HG02981 (cell line): Measurements from ENCODE around the gene EML5.

Experiments used
- ATAC-seq: cut with Tn5 transposase; IDR thresholded peaks from one replicate; pipeline ENCODE4 v1.9.1; 2021; ENCODE audit warnings: mild to moderate bottlenecking, moderate library complexity; ENCODE audit not compliant: unreplicated experiment

The EML5 gene

DNA sequence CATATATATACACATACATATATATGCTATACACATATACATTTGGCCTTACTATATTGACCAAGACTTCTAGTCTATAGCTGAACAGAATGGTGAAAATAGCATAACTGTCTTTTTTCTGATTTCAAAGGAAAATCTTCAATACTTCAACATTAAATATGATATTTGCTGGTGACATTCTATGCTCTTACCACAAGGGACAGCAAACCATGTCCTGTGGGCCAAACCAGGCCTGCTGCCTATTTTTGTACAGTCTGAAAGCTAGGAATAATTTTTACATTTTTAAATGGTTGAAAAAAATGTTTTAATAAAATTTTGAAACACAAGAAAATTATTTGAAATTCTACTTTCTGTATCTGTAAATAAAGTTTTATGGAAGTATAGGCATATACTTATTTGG is 63.6 kb downstream of the EML5 start:
- ATAC-seq: no peak

DNA sequence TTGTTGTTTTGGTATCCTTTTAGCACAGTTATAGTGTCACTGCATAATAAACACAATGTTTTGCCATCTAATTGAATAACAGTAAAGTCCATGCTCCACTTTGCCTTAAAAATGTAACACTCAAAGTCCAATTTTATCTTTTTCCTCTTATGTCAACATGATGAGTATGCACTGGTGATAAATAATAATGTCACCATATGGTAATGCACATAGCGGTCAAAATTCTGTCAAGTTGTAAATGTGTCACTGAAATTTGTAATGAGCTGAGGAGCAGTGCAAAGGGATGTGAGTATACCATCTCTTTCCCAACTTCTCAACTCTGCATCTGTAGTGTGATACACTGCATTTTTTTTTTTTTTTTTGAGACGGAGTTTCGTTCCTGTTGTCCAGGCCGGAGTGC is 65.7 kb downstream of the EML5 start:
- no peak for ATAC-seq

DNA sequence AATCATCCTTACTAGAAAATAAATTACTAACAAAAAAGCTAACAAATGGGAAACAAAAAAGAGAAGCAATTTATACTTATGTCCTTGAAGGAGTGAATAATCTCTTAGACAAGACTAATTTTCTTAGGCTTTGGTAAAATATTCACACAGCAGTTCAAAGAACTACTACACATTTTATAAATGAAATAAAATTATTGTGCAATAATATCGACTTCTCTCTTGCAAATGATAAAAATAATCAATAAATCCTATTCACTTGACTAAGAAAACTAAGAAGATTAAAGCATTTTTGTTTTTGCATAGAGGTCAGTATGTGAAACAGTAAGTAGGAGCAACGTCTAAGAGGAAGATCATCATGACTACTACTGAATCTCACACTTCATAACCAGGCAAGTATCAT is 82.0 kb downstream of the EML5 start:
- no peak for ATAC-seq

DNA sequence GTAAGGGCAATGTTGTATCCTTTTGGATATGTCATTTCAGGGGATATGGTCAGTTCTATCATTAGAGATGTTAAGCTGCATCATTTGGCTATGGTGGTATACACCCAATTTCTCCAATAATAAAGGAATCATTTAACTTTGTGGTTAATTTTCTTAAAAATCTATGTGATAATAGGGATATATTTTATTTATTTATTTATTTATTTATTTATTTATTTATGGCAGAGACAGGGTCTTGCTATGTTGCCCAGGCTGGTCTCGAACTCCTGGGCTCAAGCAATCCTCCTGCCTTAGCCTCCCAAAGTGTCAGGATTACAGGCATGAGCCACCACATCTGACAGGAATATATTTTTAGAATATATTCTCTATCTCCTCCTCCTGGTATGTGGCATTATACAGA is 85.7 kb downstream of the EML5 start:
- no peak for ATAC-seq

DNA sequence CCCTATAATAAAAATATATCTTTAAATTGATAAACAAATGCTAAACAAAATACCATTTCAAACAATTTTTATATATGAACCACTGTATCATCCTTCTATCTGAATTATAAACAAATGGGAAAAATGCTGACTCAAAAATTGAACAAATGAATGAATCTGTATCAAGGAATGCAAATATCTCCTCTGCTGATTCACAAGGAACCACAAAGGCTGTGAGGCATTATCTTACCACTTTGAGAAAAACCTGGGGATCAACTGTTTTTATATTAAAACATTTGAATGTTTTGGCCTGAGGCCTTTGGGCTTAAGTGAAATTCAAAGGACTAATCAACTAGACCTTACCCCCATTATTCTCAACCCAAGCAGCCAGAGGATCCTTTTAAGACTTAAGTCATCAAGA is 86.3 kb downstream of the EML5 start:
- no peak for ATAC-seq

DNA sequence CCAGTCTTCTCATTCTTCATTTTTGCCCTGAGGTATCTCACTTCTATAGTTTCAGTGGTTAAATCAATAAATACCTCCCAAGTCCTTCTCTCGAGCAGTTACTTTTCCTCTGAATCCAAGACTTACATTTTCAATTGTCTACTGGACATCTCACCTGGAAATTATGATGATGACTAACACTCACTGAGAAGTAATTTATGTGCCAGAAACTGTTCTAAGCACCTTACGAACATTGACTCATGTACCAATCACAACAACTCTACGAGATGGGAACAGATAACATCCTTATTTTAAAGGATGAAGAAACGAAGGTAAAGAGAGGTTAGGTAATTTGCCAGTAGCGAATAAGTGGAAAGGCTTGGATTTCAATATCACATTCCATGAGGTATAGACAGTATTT is 94.1 kb downstream of the EML5 start:
- no peak for ATAC-seq

DNA sequence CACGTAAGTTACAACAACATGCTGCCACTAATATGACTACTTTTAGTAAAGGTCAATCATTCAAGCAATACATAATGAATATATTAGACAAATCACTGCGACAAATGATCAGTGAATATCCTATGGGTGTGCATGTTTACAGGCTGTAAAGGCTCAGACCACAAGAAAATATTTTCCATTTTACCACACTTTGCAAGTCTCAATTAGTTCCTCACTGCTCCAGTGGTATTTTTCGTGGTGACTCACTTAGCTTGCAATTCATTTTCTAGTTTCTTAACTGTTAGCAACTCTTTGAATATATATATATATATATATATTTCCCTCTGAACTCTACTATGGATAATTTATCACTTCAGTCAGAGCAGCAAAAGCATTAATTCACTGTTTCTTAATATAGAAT is 96.9 kb downstream of the EML5 start:
- no peak for ATAC-seq

DNA sequence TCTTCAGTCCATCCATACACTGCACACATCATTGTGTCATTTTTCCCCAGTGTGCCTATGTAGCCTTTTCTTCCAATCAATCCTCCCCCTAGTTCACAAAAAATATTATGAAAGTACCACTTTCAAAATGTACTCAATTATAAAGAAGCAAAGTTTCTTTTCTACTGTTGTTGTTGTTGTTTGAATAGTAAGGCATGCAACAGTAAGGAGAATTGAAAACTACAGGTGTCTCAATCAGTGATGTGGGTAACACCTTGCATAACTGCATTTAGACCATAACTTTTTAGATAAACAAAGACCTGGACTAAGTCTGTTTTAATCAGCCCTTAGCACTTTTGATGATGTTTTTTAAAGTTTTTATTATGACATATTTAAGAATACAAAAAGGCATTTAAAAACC is 104.4 kb downstream of the EML5 start:
- ATAC-seq: no peak

DNA sequence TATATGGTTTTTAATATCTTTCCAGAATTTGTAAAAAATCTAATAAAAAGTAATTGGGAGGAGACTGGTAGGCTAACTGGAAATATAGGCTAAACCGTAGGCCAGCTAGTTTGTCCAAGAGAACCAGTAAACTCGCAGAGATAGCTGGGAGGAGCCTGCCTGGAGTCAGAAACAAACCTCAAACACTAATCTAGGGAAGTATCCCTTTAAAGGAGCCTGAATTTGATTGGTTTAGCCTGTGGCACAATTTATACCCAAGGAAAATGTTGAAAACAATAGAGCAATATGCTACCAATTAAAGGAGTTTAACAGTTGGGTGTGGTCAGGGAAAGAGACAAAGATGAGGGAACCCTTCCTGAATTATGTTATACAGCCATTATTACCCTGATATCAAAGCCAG is 109.6 kb downstream of the EML5 start:
- ATAC-seq: no peak

DNA sequence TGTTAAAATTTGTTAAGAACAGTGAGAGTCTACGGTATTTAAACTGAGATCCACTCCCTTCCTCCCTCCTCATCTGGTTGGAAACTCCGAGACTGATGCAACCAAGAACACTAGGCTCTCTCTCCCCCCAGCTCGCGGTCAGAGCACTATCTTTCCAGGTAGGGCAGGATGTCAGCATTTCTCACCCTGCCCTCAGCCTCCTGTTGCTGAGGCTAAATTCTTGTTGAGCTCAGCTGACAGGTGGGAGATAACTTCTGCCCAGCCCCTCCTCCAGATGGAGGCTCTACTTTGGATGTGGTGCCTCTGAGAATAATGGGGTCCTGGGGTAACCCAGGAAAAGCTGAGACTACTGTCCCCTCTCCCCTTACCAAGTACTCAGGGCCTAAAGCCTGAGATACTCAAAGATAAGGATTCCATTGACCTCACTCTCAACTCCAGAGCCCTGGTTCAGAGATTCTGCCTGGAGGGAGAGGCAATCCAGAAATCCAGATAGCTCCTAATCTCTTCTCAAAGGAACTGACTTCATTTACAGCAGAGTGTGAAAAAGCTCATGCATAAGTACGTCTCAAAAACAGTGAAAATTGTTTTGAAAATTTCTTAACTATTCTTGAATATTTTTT is 110.1 kb downstream of the EML5 start:
- ATAC-seq: no peak

DNA sequence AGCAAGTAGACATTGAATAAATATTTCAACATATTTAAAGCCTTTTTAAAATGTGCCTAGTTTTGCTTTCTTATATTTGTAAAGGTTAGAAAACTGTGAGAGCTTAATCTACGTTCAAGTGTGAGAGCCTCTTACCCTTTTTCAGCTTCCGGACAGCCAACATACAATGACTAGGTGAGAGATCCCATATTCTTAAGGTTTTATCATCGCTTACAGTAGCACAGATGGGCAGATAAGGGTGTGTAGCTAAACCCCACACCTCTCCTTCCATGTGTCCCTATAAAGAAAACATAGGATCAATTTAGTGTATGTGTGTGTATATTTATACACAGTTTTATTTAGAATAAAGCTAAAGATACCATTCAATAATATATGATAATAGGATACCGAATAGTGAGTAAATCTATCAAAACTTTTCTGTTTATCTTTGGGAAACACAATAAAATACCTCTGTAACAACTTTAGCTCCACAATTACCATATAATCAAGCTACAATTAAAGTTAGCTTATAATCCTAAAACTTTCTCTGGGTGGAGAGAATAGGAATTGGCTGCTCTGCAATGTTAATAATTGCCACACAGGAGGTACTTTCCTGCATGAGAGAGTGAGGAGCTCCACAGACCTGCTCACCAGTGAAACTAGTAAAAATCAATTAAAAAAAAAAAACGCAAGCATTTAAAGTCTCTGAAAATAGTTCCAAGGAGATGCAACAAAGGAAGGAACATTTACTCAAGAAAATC is 110.8 kb downstream of the EML5 start:
- no peak for ATAC-seq

DNA sequence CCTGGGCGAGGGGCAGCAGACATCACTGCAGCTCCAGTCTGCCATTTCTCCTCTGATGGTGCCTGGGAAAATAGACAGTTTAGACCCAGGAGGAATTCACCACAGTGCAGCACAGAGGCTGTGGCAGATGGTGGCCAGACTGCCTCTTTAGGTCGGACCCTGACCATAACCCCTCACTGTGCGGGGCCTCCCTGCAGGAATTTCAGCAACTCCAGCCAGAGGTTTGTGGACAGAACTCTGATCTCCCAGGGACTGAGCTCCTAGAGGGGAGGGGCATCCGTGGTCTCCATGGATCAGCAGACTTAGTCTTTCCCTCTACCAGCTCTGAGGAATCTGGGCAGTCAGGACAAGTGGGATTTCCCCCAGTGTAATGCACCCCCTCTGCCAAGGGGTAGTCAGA is 123.4 kb downstream of the EML5 start:
- no peak for ATAC-seq

DNA sequence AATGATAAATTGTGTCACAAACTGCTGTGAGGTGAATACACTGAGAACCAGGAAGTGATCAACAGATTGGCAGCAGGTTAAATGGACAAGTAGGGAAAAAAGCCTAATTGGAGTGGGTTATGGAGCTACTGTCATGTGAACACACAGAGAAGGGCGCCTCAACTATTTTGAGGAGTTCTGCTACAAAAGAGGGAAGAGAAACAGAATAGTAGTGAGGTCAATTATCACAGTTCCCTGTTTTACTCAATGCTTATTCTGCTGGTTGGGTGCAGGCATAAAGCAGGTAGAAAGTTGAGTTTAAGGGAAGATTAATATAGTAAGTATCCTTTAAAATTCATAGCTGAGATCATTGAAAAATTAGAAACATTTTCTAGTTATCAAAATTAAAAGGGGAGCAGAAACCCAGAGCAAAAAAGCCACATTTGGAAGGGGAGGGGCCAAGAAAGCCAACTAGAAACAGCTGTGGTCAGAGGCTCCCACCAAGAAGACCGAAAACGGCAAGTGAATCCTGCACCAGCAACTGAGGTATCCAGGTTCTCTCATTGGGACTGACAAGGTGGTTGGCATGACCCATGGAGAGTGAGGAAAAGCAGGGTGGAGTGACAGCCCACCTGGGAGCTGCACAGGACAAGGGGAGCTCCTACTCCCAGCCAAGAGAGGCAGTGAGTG is 124.2 kb downstream of the EML5 start:
- ATAC-seq: no peak

DNA sequence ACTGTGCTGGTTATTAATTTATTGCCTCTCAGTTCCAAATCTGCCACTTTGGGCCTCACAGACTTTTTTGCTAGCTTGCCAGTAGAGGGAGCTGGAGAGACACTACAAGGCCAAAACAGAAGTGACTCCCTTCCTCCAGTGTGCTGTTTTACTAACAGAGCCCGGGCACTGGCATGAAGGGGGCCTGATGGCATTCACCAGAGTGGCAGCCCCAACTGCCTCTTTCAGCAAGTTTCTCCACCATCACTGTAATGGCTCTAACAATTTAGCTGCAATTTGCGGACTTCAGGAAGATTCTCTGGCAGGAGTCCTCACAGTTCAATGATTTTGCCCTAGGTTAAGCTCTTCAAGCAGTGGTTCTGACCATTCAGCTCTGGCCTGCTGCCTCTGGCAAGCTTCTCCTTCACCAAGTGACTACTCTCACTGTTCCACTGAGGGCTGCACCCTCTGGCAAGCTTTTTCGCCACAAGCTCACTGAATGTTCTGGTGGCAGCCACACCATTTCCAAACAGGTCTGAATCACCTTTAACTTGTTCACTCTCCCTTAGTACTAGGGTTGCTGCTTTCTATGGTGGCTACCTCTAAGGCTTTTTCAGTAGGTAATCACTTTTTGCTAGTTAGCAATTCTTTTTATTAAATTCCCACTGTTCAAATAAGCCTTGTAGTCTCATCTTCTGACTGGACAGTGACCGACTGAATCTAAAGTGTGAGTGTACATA is 125.0 kb downstream of the EML5 start:
- ATAC-seq: peak; percentile 89

DNA sequence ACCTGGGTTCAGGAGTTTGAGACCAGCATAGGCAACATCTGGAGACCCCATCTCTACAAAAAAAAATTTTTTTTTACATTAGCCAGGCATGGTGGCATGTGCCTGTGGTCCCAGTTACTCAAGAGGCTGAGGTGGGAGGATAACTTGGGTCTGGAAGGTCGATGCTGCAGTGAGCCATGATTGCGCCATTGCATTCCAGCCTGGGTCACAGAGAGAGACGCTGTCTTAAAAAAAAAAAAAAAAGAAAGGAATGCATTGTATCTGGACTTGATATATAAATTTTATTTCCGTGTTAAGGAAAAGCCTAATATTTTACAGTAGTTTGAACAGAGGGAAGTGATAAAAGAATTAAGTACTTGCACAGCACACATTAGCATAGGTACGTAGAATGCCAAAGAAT is 132.7 kb downstream of the EML5 start:
- no peak for ATAC-seq

DNA sequence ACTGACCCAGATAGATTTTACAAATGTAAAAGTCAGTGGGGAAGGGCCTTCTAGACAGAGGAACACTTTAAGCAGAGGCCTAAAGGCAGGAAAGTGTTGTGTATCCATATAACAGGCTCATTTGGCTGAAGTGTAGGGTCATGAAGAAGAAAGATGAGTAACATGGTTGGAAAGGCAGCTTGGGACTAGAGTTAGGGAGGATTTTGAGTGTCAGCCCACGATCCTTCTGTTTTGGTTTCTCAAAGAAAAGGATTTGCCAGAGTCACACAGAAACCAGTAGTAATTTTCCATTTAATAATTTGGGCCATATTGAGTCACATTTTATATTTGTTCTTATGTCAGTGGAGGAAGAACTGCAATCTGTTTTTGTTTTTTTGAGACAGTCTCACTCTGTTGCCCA is 153.5 kb downstream of the EML5 start:
- no peak for ATAC-seq

DNA sequence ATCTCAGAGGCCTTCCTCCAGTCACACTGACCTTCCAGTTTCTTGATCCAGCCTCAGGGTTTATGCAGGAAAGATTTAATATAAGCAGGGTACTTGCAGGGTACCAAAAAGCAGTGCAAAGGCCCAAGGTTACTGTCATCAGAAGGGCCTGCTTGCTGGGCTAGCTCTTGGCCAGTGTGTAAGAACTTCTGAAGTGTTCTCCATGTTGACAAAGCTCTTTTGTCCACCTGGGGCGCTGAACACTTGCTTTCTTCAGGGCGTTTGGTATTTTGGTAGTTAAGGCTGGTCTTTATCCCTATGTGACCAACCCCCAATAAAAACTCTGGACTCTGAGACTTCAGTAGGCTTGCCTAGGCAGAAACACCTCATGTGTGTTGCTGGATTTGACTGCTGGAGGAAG is 160.2 kb downstream of the EML5 start:
- no peak for ATAC-seq

DNA sequence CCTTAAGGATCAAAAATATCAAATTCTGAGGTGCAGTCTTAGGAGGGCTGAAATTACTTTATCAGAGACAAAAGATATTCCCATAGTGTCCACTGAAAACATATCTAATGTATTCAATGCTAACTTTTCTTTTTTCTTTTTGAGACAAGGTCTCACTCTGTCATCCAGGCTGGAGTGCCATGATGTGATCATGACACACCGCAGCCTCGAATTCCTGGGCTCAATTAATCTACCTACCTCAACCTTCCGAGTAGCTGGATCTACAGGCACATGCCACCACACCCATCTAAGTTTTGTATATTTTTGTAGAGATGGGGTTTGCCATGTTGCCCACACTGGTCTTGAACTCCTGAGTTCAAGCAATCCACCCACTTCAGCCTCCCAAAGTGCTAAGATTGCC is 161.7 kb downstream of the EML5 start:
- ATAC-seq: no peak

DNA sequence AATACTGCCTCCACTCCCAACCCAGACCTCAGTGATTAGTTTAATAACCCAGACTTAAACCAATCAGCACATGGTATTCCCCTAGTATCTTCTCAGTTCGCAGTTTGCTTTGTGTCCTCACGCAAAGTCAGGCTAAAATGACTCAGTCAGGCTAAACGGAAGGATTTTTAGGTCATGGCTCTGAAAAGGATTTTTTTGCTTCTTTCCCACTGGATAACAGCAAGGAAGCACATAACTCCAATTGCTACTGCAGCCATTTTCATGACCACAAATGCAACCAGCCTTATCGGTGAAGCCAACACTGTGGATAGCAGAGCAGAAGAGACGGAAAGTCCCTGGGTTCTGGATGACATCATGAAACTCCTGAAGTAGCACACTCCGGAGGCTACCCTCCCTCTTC is 162.2 kb downstream of the EML5 start:
- ATAC-seq: no peak

DNA sequence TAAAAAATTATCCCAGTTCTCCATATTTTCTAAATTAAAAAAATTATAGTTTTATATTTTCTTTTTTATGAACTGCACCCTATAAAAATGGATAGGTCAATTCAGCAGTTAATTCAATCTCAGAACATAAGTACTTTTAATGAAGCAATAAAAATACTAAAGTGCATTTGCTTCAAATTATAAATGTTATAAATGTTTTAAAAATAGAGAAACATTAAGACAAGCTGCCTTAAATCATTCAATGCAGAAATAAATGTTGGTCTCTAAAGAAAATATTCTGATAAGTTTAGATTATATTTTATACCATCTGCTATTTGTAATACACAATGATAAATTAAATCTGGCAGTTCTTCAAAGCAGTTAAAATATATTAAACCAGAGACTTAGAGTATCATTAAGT is 164.3 kb downstream of the EML5 start:
- ATAC-seq: no peak

DNA sequence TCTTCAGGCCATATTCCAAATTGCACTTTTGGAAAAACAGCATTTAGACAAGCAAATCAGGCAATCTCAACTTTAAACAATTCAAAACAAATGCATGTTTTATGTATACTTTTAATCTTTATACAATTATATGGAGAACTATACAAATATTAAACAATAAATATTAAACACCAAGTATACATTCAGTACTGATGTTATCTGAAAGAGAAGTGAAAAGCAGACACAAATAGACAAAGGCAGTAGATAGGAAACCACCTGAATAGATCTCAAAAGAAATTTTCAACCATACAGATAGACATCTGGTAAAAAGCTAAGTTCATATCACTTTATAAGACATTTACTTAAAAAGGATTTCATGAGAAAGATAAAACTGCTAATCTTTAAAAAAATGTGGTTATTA is 164.7 kb downstream of the EML5 start:
- ATAC-seq: no peak

DNA sequence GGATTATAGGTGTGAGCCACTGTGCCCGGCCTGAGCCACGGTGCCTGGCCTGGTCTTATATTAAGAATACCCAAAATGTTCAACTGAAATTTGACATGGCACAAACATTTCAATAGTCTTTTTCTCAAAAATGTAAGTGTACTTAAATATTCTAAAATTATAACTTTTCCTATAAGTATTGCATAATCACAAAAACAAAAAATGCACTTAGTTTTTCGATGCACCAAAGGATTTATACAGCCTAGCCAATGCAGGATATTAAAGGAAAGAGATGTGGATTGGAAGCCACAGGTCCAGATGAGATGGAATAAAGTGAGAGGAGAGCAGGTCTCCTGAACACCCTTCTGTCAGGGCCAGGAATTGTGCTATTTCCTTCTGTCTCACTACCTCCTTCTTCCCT is 167.1 kb downstream of the EML5 start:
- ATAC-seq: no peak
